CD4-positive, CD25-positive, alpha-beta regulatory T cell (primary cell): ENCODE results near the gene PTPN13. TPM values are rescaled to one million over a fixed set of nuclear protein-coding genes. Genes with fewer than 3 reads are reported as not detected.
A peak's percentile ranks its signal among the peaks of the same experiment; 100 is the strongest.

Experiments
- ATAC-seq, 2 donors: fragments of 150-1000 bp; cut with Tn5 transposase; one replicate each; pipeline ENCODE4 v1.10.0; 2021; ENCODE audit warnings: low read depth in 2 of 2, moderate number of reproducible peaks in 2 of 2, moderate library complexity in 1 of 2
- DNase-seq, 3 donors: peaks; one replicate each; pipeline versions ENCODE4 v3.0.0 to v3.0.0-alpha.2; 2012 to 2022; ENCODE audit warnings: mixed read lengths in 1 of 3
- H3K27ac ChIP-seq: one replicate; pipeline ENCODE4 v1.7.0; 2013; ENCODE audit warnings: mild to moderate bottlenecking, low read length; ENCODE audit not compliant: insufficient read depth, poor library complexity, severe bottlenecking
- H3K27me3 ChIP-seq: one replicate; pipeline ENCODE4 v1.7.0; 2013; ENCODE audit warnings: low read length; ENCODE audit not compliant: control insufficient read depth, insufficient read depth
- H3K36me3 ChIP-seq: one replicate; pipeline ENCODE4 v1.7.0; 2013; ENCODE audit warnings: mild to moderate bottlenecking, low read length, moderate library complexity; ENCODE audit not compliant: control insufficient read depth, insufficient read depth
- H3K4me1 ChIP-seq: 2 replicates; pipeline ENCODE4 v1.7.0; 2013; ENCODE audit warnings: mild to moderate bottlenecking, low read length; ENCODE audit not compliant: insufficient read depth, control insufficient read depth, poor library complexity, severe bottlenecking
- H3K4me3 ChIP-seq: one replicate; pipeline ENCODE4 v1.7.0; 2013; ENCODE audit warnings: low read depth, mild to moderate bottlenecking, low read length, moderate library complexity
- H3K9me3 ChIP-seq, 2 experiments: 1 replicate in 1 of 2; 2 replicates in 1 of 2; pipeline ENCODE4 v1.7.0; 2013; ENCODE audit warnings: low read length in 2 of 2, mild to moderate bottlenecking in 1 of 2, moderate library complexity in 1 of 2; ENCODE audit not compliant: control insufficient read depth in 2 of 2
- H3K27ac Mint-ChIP-seq, 3 donors: one replicate each; pipeline ENCODE4 v1.8.0; 2020 to 2022; ENCODE audit warnings: mild to moderate bottlenecking in 3 of 3, mixed read lengths in 3 of 3, moderate library complexity in 2 of 3
- H3K27me3 Mint-ChIP-seq: one replicate; pipeline ENCODE4 v1.8.0; 2022; ENCODE audit warnings: mild to moderate bottlenecking, mixed read lengths
- H3K36me3 Mint-ChIP-seq: one replicate; pipeline ENCODE4 v1.8.0; 2020; ENCODE audit warnings: mixed read lengths
- H3K4me1 Mint-ChIP-seq, 4 donors: one replicate each; pipeline ENCODE4 v1.8.0; 2020 to 2022; ENCODE audit warnings: mixed read lengths in 4 of 4, mild to moderate bottlenecking in 1 of 4
- H3K4me3 Mint-ChIP-seq, 4 donors: one replicate each; pipeline ENCODE4 v1.8.0; 2020 to 2022; ENCODE audit warnings: mild to moderate bottlenecking in 4 of 4, mixed read lengths in 4 of 4, moderate library complexity in 3 of 4
- H3K9me3 Mint-ChIP-seq, 7 donors: one replicate each; pipeline ENCODE4 v1.8.0; 2020 to 2022; ENCODE audit warnings: mixed read lengths in 7 of 7, mild to moderate bottlenecking in 3 of 7, moderate library complexity in 2 of 7
- polyA plus RNA-seq, 4 donors: library from polyadenylated mRNA; unstranded; fragments of 300-500 nt; fragmentation: Illumina TruSeq; gene quantifications; one replicate each; pipeline ENCODE4 v1.2.3, GENCODE V29; 2021
- total RNA-seq: library from RNA; stranded (reverse); gene quantifications from one replicate; pipeline ENCODE4 v1.2.3, GENCODE V29; 2022

Gene PTPN13
- total RNA-seq (4.6 TPM), polyA plus RNA-seq (under 1 TPM in 3 of 4 donors, not detected in 1; 0.15 to 0.22 (median 0.17) TPM)

GRCh38 chr4:86593688-86594558 lies at the start of gene PTPN13:
Gene PTPN13, plus strand, starts transcription at chr4:86594315. Its CDS starts 40,942 bp downstream, at chr4:86635257.
- Mint-ChIP-seq H3K4me3 (peak within 1 kb of the TSS in 3 of 4 donors; percentile 39 to 71 (median 55)), H3K27me3 (peaks cover 46% of the 10 kb centered on the region), H3K9me3 (peaks cover 0 to 4% (median 0%) of the 10 kb centered on the region in 7 donors), H3K4me1 (peaks cover 0 to 19% (median 11%) of the 10 kb centered on the region in 4 donors), H3K27ac (no peak within 1 kb of the TSS), H3K36me3 (no peaks in the 10 kb centered on the region)
- H3K9me3 ChIP-seq = no peaks in the 10 kb centered on the region
- H3K27me3 ChIP-seq = peaks cover 26% of the 10 kb centered on the region
- no peak within 1 kb of the TSS for H3K4me3 ChIP-seq
- H3K4me1 ChIP-seq = peaks cover 10% of the 10 kb centered on the region
- H3K36me3 ChIP-seq = no peaks in the 10 kb centered on the region
- peak in 2 of 3 donors; percentile 18 to 20 for DNase-seq
- H3K27ac ChIP-seq = no peak within 1 kb of the TSS
- peak; percentile 62 to 74 for ATAC-seq

GRCh38 chr4:86547140-86547539 lies 47.0 kb upstream of the PTPN13 start:
- ATAC-seq = no peak
- Histone ChIP-seq H3K27ac (no peak overlapping the region), H3K9me3 (no peaks in the 10 kb centered on the region), H3K4me1 (no peaks in the 10 kb centered on the region), H3K27me3 (no peaks in the 10 kb centered on the region), H3K4me3 (no peak overlapping the region), H3K36me3 (no peaks in the 10 kb centered on the region)
- Mint-ChIP-seq H3K4me1 (peaks cover 4 to 17% (median 11%) of the 10 kb centered on the region in 4 donors), H3K4me3 (no peak overlapping the region), H3K27me3 (peaks cover 4% of the 10 kb centered on the region), H3K9me3 (peaks cover 0 to 5% (median 1%) of the 10 kb centered on the region in 7 donors), H3K27ac (no peak overlapping the region), H3K36me3 (no peaks in the 10 kb centered on the region)
- no peak for DNase-seq

GRCh38 chr4:86549163-86549788 lies 44.8 kb upstream of the PTPN13 start:
- DNase-seq (no peak), ATAC-seq (no peak)
- Mint-ChIP-seq H3K9me3 (peaks cover 0 to 5% (median 1%) of the 10 kb centered on the region in 7 donors), H3K27me3 (peaks cover 6% of the 10 kb centered on the region), H3K36me3 (no peaks in the 10 kb centered on the region), H3K27ac (no peak overlapping the region), H3K4me3 (no peak overlapping the region), H3K4me1 (peaks cover 1 to 11% (median 6%) of the 10 kb centered on the region in 4 donors)
- Histone ChIP-seq H3K27ac (no peak overlapping the region), H3K4me1 (no peaks in the 10 kb centered on the region), H3K9me3 (no peaks in the 10 kb centered on the region), H3K27me3 (no peaks in the 10 kb centered on the region), H3K36me3 (no peaks in the 10 kb centered on the region), H3K4me3 (no peak overlapping the region)

GRCh38 chr4:86551387-86551786 lies 42.7 kb upstream of the PTPN13 start:
- Histone ChIP-seq H3K36me3 (no peaks in the 10 kb centered on the region), H3K27me3 (no peaks in the 10 kb centered on the region), H3K4me1 (no peaks in the 10 kb centered on the region), H3K9me3 (no peaks in the 10 kb centered on the region), H3K4me3 (no peak overlapping the region), H3K27ac (no peak overlapping the region)
- Mint-ChIP-seq H3K4me1 (no peaks in the 10 kb centered on the region), H3K36me3 (no peaks in the 10 kb centered on the region), H3K27me3 (peaks cover 6% of the 10 kb centered on the region), H3K27ac (no peak overlapping the region), H3K4me3 (no peak overlapping the region), H3K9me3 (peaks cover 0 to 1% (median 0%) of the 10 kb centered on the region in 7 donors)
- ATAC-seq = no peak
- DNase-seq = no peak

GRCh38 chr4:86554646-86555045 lies 39.5 kb upstream of the PTPN13 start:
- no peak overlapping the region for H3K4me3 ChIP-seq
- no peak overlapping the region for H3K27ac ChIP-seq
- H3K4me1 Mint-ChIP-seq = peaks cover 0 to 5% (median 1%) of the 10 kb centered on the region in 4 donors
- H3K27ac Mint-ChIP-seq = no peak overlapping the region
- no peaks in the 10 kb centered on the region for H3K36me3 Mint-ChIP-seq
- peaks cover 0 to 1% (median 0%) of the 10 kb centered on the region in 7 donors for H3K9me3 Mint-ChIP-seq
- peaks cover 2% of the 10 kb centered on the region for H3K27me3 ChIP-seq
- ATAC-seq (no peak), DNase-seq (no peak)
- no peak overlapping the region for H3K4me3 Mint-ChIP-seq
- no peaks in the 10 kb centered on the region for H3K9me3 ChIP-seq
- H3K36me3 ChIP-seq = no peaks in the 10 kb centered on the region
- peaks cover 6% of the 10 kb centered on the region for H3K27me3 Mint-ChIP-seq
- H3K4me1 ChIP-seq = no peaks in the 10 kb centered on the region

GRCh38 chr4:86556791-86557415 lies 37.2 kb upstream of the PTPN13 start:
- H3K4me3 Mint-ChIP-seq = no peak overlapping the region

GRCh38 chr4:86557526-86557925 lies 36.6 kb upstream of the PTPN13 start:
- Histone ChIP-seq H3K36me3 (no peaks in the 10 kb centered on the region), H3K4me3 (no peak overlapping the region), H3K9me3 (no peaks in the 10 kb centered on the region), H3K27me3 (peaks cover 2% of the 10 kb centered on the region), H3K27ac (no peak overlapping the region), H3K4me1 (no peaks in the 10 kb centered on the region)
- no peak for DNase-seq
- Mint-ChIP-seq H3K36me3 (no peaks in the 10 kb centered on the region), H3K9me3 (peaks cover 0 to 2% (median 0%) of the 10 kb centered on the region in 7 donors), H3K27me3 (peaks cover 11% of the 10 kb centered on the region), H3K4me1 (peaks cover 0 to 5% (median 1%) of the 10 kb centered on the region in 4 donors), H3K27ac (no peak overlapping the region), H3K4me3 (no peak overlapping the region)
- no peak for ATAC-seq

More at GRCh38 chr4:86556791-86557415, 37.2 kb upstream of the PTPN13 start:
- no peak overlapping the region for H3K4me3 ChIP-seq
- H3K27ac ChIP-seq = no peak overlapping the region
- Mint-ChIP-seq H3K9me3 (peaks cover 0 to 2% (median 0%) of the 10 kb centered on the region in 7 donors), H3K36me3 (no peaks in the 10 kb centered on the region), H3K27me3 (peaks cover 11% of the 10 kb centered on the region), H3K4me1 (peaks cover 0 to 5% (median 1%) of the 10 kb centered on the region in 4 donors), H3K27ac (no peak overlapping the region)
- H3K27me3 ChIP-seq = peaks cover 2% of the 10 kb centered on the region
- ATAC-seq (no peak), DNase-seq (no peak)
- no peaks in the 10 kb centered on the region for H3K36me3 ChIP-seq
- no peaks in the 10 kb centered on the region for H3K9me3 ChIP-seq
- H3K4me1 ChIP-seq = no peaks in the 10 kb centered on the region
